HG03108 (cell line): ENCODE results near the gene VWA7.
"Not testable (repeated sequence)": the region's sequence is repeated elsewhere in the genome, so short reads cannot be mapped to it uniquely, and the experiment has no call there.

ENCODE experiments used
- ATAC-seq: cut with Tn5 transposase; IDR thresholded peaks from one replicate; pipeline ENCODE4 v1.9.1; 2021; ENCODE audit warnings: moderate library complexity; ENCODE audit not compliant: unreplicated experiment

VWA7 gene, protein sequence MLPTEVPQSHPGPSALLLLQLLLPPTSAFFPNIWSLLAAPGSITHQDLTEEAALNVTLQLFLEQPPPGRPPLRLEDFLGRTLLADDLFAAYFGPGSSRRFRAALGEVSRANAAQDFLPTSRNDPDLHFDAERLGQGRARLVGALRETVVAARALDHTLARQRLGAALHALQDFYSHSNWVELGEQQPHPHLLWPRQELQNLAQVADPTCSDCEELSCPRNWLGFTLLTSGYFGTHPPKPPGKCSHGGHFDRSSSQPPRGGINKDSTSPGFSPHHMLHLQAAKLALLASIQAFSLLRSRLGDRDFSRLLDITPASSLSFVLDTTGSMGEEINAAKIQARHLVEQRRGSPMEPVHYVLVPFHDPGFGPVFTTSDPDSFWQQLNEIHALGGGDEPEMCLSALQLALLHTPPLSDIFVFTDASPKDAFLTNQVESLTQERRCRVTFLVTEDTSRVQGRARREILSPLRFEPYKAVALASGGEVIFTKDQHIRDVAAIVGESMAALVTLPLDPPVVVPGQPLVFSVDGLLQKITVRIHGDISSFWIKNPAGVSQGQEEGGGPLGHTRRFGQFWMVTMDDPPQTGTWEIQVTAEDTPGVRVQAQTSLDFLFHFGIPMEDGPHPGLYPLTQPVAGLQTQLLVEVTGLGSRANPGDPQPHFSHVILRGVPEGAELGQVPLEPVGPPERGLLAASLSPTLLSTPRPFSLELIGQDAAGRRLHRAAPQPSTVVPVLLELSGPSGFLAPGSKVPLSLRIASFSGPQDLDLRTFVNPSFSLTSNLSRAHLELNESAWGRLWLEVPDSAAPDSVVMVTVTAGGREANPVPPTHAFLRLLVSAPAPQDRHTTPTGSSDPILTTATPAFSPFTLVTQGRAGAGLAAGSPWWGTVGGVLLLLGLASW

DNA sequence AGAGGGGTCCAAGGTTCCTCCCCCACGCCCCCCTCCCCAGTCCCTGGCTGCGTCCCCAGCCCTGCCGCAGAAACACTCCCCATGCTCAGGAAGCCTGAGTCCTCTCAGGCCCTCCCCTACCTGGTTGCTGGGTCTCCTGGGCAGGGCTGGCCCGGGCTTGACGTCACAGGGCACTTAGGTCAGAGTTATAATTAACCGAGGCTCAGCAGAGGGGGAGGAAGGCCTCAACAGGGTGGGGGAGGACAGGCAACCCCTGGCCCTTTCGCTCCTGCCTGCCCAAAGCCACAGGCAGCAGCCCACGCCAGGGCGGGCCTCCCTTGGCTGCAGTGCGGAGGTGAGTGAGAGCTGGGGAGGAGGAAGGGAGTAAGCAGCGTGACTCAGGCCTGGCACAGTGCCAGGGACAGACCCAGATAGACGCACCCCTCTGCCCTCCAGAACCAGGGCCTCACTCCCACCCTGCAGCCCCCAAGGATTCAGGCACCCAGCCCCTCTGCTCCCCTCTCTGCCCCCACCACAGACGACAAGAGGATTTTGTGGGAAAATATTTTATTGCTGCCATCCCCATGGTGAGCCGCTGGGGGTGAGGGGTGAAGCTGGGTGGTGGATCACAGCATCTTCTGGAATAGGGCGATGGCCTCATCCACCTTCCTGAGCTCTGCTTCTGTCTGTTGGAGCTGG, at the start of gene VWA7:
VWA7 (minus strand) TSS at position 340 of the 678 bp plus-strand sequence. CDS start 549 bp downstream, outside the sequence.
- peak; percentile 68 for ATAC-seq

DNA sequence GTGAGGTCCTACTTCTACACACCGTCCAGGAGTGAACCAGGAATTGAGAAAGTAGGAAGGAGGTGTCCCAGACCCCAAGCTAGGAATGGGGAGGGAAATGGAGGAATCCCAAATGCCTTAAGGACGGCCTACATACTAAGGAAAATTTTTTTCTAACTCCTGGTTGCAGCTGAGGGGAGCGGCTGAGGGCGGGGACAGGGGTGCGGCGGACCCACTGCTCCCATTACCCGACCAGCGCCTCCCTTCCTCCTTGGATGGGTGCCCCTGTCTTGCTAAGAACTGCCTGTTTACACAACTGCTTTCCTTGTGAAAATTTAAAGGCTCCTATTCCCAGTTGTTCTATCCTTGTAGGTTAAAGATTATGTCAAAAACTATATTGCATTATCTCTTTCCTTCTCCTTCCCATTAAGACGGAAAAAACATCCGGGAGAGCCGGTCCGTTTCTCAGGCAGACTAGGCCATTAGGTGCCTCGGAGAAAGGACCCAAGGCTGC, 49.7 kb upstream of the VWA7 start:
- peak; percentile 6 for ATAC-seq

DNA sequence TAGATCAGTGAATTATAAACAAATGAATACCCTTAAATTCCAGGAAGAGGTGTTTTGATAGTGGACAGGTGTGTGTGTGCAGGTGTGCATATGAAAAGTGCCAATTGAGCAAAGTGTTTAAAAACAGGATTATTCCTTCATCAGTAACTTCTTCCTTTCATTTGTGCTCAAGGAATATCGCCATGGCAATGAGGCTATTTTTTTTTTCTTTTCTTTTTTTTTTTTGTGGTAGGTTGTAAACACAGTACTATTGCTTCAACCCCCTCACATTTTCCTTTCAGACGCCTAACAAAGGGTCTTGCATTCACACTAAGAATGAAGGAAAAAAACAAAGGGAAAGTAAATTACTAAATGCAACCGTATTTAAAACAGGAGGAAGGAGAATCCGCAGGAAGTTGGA, 48.4 kb upstream of the VWA7 start:
- ATAC-seq = no peak

DNA sequence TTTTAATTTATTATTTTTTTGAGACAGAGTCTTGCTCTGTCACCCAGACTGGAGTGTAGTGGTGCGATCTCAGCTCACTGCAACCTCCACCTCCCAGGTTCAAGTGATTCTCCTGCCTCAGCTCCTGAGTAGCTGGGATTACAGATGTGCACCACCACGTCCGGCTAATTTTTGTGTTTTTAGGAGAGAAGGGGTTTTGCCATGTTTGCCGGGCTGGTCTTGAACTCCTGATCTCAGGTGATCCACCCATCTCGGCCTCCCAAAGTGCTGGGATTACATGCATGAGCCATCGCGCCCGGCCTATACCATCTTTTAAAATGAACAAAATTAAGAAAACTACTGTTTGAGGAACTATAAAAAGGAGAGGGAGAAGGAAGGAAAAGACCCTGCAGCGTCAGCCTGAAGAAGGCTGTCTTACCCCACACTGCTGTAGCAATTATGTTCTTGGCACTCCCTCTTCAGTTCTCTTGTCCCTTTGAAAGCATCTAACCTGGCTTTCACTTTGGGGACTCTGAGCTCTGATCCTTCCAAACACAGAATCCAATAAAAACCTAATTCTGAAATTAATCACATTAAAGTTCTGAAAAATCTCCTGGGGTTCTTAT, 46.6 kb upstream of the VWA7 start:
- not testable (repeated sequence) for ATAC-seq

DNA sequence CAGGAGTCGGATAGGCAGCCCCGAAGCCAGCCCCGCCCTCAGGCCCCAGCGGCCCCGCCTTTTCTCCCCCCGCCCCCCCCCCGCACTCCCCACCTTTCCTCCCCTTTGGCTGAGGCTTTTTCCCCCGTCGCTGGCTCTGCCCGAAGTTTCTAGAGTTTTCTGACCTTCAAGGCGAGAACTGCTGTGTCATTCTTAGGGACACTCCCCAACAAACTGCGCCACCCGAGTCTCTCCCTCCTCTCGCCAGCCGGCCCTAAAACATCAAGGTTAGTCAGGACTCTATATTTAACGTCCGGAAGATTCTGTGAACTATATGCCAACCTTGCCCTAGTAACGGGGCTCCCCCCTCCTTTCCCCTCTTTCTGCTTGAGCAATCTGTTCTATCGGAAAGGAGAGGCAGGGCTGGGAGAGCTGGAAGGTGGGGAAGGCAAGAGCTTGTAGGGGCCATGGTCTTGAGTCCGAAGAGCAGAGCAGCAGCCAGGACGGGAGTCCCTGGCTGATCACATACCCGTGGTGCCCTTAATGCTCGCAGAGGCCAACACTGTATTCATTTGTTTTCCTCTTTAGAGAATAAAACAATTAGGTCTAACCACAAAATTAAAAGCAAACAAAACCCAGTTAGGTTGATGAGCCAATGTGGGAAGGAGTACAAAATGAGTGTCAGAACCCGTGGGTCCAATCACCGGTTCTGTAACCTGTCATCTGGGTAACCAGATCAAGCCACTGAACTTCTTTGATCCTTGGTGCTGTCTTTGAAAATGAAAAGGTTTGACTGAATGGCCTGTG, 45.1 kb upstream of the VWA7 start:
- ATAC-seq = no peak

DNA sequence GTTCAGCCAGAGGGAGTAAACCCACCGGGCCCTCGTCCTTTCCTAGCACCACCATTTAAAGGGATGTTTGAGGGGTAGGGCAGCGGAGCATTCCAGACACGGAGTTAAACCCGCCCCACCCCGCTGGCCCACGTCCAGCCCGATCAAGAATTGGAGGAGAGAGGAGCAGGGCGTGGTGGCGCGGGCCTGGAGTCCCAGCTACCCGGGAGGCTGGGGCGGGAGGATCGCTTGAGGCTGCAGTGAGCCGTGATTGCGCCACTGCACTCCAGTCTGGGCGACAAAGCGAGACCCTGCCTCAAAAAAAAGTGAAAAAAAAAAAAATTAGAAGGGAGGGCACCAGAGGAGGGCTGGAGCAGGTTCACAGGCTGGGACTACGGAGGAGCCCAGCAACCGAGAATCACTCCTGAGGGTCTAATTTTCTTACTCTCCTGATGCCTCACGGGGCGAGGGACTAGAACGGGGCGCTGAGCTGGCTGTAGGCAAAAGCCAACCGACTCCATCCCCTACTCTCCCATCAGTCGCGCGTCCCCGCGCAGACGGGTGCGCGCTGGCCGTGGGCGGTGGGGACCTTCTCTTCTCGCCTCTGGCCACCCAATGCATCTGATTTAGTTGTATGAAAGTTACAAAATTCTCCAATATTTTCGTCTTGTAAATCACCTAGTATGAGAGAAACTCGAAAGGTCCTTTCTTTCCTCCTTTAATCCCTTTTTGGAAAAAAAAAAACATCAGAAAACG, 44.3 kb upstream of the VWA7 start:
- ATAC-seq = no peak

DNA sequence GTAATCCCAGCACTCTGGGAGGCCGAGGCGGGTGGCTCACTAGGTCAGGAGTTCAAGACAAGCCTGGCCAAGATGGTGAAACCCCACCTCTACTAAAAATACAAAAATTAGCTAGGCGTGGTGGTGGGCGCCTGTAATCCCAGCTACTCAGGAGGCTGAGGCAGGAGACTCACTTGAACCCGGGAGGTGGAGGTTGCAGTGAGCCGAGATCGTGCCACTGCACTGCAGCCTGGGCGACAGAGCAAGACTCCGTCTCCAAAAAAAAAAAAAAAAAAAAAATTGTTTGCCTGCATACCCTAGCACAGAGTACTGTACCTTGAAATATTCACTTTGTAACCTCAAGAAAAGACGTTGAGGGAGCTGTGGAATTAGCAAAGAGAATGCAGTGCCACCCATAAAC, 43.3 kb upstream of the VWA7 start:
- not testable (repeated sequence) for ATAC-seq

DNA sequence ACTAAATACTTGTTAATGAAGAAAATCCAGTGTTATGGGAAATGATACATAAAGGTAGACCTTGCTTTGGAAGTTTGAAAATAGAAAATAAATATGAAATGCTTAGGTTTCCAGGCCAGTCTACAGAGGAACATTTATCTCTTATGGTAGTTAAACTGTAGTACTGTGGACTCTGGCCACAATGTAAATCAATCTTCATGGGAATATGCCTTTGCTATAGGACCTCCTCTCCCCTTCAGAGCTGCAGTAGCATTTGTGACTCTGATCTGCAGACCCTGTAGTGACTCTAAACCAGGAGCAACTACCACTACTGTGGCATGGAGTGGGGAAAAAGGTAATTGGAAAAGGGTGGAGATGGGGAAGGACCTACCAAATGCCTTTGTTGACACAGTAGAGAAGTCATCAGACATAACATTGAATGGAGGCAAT, 42.8 kb upstream of the VWA7 start:
- ATAC-seq = no peak

DNA sequence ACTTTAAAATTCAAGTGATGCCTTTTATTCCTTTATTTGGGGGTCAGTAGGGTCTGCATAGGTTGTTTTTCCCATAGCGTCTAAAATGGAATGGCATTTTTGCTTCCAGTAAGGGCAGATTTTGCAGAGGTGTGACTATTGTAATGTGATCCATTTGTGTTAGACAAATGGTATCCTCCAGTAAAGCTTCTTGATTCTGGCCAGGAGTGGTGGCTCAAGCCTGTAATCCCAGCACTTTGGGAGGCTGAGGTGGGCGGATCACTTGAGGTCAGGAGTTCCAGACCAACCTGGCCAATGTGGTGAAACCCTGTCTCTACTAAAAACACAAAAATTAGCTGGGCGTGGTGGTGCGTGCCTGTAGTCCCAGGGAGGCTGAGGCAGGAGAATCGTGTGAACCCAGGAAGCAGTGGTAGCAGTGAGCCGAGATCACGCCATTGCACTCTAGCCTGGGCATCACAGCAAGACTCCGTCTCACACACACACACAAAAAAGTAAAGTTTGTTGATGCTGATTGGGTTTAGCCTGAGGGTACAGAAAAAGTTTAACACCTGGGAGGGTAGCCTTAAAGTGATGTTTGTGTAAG, 40.9 kb upstream of the VWA7 start:
- not testable (repeated sequence) for ATAC-seq

DNA sequence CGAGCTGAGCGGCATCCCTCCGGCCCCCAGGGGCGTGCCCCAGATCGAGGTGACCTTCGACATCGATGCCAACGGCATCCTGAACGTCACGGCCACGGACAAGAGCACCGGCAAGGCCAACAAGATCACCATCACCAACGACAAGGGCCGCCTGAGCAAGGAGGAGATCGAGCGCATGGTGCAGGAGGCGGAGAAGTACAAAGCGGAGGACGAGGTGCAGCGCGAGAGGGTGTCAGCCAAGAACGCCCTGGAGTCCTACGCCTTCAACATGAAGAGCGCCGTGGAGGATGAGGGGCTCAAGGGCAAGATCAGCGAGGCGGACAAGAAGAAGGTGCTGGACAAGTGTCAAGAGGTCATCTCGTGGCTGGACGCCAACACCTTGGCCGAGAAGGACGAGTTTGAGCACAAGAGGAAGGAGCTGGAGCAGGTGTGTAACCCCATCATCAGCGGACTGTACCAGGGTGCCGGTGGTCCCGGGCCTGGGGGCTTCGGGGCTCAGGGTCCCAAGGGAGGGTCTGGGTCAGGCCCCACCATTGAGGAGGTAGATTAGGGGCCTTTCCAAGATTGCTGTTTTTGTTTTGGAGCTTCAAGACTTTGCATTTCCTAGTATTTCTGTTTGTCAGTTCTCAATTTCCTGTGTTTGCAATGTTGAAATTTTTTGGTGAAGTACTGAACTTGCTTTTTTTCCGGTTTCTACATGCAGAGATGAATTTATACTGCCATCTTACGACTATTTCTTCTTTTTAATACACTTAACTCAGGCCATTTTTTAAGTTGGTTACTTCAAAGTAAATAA, 40.2 kb upstream of the VWA7 start:
- ATAC-seq = not testable (repeated sequence)

DNA sequence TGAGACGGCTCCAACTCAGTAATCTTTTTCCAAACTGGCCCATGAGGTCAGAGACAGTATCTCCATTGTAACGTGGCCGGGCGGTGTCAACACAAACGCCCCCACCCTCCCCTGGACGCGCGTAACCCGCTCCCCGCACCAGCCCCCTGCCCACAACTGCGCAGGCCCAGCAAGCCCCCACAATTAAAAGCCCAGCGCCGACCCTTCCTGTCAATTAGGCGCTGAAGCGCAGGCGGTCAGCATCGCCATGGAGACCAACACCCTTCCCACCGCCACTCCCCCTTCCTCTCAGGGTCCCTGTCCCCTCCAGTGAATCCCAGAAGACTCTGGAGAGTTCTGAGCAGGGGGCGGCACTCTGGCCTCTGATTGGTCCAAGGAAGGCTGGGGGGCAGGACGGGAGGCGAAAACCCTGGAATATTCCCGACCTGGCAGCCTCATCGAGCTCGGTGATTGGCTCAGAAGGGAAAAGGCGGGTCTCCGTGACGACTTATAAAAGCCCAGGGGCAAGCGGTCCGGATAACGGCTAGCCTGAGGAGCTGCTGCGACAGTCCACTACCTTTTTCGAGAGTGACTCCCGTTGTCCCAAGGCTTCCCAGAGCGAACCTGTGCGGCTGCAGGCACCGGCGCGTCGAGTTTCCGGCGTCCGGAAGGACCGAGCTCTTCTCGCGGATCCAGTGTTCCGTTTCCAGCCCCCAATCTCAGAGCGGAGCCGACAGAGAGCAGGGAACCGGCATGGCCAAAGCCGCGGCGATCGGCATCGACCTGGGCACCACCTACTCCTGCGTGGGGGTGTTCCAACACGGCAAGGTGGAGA, 38.1 kb upstream of the VWA7 start, which contains the start of the genes HSPA1A and HSPA1L:
HSPA1A (plus strand) TSS at position 519 of the 814 bp plus-strand sequence; CDS start at position 733, 214 bp downstream.
HSPA1L (minus strand) TSS at position 259 of the 814 bp plus-strand sequence. CDS start 3,311 bp downstream, outside the sequence.
- no peak for ATAC-seq

DNA sequence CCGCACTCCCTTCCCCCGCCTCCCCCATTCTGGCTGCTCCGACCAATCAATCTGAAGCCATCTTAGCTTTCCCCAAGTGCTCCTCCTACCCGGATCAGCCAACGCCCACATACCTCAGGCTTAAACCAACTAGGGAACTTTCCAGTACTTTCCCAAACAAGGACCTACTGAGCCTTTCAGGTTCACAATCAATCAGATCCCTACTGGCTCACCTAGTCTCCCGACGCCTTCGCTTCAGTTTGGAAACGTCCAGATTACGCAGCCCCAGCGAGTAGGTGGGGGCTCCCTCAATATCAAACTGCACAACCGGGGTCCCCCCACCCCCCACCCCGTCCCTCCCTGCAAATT, 37.5 kb upstream of the VWA7 start:
- ATAC-seq = peak; percentile 31

DNA sequence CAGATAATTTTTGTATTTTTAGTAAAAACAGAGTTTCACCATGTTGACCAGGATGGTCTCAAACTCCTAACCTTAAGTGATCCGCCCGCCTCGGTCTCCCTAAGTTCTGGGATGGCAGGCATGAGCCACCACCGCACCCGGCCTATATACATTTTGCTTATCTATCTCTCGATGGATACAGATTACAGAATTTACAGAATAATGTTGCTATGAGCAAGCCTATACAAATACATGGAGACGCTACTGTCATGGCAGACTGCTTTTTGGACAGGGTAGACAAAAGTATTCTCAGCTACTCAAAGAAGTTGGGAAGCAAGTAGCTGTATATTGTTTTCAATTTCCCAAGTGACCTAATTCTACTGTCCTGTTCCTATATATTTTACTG, 36.3 kb upstream of the VWA7 start:
- no peak for ATAC-seq

DNA sequence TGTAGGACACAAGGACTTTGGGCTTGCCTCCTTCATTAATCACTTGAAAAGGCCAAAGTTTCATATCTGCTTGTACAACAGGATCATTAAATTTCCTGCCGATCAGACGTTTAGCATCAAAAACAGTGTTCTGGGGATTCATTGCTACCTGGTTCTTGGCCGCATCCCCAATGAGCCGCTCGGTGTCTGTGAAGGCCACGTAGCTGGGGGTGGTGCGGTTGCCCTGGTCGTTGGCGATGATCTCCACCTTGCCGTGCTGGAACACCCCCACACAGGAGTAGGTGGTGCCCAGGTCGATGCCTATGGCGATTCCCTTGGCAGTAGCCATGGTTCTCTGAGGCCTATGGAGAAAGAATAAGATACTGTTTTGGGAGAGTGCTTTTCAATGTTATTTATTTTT, 34.5 kb upstream of the VWA7 start:
- ATAC-seq = no peak

DNA sequence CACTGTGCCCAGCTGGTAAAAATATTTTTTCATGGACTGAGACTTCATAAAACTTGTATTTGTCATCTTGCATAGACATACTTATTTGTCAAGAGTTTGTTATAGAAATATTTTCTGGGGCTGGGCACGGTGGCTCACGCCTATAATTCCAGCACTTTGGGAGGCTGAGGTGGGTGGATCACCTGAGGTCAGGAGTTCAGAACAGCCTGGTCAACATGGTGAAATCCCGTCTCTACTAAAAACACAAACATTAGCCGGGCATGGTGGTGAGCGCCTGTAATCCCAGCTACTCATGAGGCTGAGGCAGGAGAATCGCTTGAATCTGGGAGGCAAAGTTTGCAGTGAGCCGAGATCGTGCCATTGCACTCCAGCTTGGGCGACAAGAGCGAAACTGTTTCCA, 31.5 kb upstream of the VWA7 start:
- ATAC-seq = not testable (repeated sequence)

DNA sequence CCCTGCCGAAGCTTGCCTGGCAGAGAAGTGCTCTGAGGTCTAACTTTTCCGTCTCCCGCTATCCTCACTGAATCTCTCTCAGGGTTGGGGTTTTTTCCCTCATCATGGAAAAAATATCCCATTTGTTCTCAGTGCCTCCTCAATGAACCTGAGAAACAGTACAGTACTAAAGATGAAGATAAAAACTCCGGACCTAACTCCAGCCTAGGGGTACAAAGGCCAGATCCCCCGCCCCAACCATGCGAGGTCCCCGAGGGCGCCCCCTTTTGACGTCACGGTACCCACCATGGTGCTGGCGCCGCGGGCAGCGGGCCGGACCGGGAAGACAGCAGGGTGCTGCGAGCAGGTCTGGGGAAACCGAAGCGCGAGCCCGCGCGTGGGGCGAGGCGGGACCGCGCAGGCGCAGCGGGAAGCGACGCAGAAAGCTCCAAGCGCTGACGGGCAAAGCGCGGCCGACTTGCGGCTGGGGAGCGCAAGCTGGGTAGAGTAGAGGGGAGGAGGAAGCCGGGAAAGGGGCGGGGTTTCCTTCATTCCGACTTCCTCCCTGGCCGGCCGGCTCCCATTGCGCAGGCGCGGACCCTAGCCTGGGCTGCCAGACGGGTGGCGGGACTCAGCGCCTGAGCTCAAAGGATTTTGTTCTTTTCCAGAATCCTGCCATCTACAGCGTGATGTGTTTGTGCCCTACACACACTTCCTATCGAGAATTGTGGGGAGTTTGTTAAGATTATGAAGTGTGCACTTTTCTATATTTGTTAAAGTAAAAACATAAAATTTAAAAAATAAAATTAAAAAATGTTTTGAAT, 29.5 kb upstream of the VWA7 start, which contains the start of gene LSM2:
LSM2 (minus strand) TSS at position 497 of the 803 bp plus-strand sequence; CDS start at position 288, 209 bp downstream.
- peak; percentile 85 for ATAC-seq
